Activated naive CD4-positive, alpha-beta T cell (primary cell): ENCODE data around the gene DDN.

ENCODE experiments used
- DNase-seq, 4 experiments: peaks; one replicate each; lab custom pipeline; 2025; lab: John Stamatoyannopoulos, UW

Gene DDN

DNA sequence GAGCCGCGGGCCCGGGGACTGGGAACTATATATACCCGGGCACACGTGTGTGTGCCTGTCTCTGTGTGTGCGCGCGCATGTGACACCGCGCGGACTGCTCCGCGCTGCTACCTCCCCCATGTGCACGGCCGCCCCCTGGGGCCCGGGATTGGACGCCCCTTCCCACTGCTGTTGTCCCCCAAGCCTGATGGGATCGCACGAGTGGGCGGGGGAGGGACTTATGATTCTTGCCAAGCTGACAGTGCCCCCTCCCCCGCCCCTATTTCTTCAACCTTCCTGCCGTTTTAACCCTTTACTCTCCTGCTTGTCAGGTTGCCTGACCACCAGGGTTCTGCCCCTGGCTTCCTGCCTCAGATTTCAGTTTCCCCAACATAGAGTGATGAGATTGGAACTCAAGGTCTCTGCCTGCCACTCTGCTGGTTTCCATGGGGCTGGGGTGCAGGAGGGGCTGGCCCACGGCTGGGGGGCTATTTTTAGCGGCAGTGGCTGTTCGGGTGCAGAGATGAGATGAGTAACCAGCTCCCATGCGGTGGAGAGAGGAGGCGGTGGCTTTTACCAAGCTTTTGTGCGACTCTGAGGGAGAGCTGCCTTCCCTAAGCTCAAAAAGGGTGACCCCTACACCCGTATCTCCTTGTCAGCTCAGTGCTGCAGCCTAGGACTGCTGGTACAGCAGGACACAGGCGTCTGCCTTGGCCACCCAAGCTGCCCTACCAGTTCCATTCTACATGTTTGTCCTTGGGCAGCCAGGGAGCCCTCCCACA lies at the start of gene DDN:
Gene DDN (minus strand): TSS at position 5 of the 761 bp plus-strand sequence. CDS start 88 bp downstream, outside the sequence.
- peak in 2 of 4 experiments; percentile 11 to 25 for DNase-seq

- no peak for DNase-seq
Measured at GRCh38 chr12:49048953-49049352, 49.8 kb upstream of the DDN start.

GRCh38 chr12:49046129-49046895 lies 47.1 kb upstream of the DDN start:
- no peak for DNase-seq

DNA sequence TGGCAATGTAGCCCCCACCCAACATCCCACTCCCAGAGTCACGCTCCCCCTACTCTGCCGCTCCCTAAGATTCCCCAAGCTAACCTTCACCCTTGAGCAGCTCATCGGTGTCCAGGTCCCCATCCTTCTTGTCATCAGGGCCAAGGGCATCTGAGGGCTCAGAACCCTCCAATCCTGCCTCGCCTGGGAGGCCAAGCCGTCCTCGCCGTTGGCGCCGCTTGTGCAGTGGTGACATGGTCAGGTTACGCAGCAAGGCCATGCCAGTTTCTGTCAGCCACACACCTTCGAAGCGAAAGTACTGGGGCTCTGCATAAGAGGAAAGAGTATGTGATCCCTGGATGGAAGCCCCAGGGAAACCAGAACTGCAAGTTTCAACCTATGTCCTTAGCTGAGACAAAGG lies 45.5 kb upstream of the DDN start:
- no peak for DNase-seq

DNA sequence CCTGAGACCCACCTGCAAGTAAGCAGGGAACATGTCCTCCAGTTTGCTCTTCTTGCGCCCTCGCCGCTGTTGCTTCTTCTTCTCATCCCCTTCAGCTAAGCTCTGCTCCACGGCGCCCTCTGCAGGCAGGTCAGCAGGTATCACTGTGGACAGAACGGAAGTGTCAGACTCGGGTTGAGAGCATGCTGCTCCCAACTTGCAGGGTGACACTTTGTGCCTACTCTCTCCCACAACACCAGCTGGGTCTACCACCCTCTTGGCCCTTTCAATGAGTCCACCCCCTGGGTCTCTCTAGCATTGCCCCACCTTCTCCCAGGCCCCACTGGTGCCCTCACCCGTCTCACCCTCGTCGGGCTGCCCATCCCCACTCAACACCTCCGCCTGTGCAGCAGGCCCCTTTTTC lies 44.7 kb upstream of the DDN start:
- peak; percentile 30 to 77 (median 69) for DNase-seq

GRCh38 chr12:49043241-49043640 lies 44.1 kb upstream of the DDN start:
- no peak for DNase-seq

- no peak for DNase-seq
Measured at GRCh38 chr12:49041881-49042484, 42.8 kb upstream of the DDN start.

- no peak for DNase-seq
Measured at GRCh38 chr12:49041036-49041880, 42.1 kb upstream of the DDN start.

DNA sequence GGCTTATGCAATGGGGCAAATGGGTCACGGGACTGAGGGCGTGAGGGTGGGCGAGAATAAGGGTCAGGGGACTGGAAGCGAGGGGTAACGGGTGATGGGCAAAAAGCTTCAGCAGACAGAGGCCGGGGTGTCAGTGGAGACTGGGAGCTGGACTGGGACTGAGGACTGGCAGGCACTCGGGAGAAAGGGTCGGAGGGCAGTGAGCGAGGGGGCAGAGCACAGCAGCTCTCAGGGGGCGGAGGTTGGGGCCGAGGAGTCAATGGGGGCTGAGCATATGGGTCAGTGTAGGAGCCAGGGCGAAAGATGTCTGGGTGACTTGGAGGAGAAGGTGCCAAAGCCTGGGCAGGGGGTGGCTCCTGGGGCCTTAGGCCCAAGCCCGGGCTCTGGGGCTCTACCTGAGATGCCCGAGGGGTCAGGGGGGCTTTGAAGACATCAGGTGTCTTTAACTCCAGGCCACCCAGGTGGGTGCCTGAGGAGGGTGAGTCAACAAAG lies 41.2 kb upstream of the DDN start:
- DNase-seq: no peak

DNA sequence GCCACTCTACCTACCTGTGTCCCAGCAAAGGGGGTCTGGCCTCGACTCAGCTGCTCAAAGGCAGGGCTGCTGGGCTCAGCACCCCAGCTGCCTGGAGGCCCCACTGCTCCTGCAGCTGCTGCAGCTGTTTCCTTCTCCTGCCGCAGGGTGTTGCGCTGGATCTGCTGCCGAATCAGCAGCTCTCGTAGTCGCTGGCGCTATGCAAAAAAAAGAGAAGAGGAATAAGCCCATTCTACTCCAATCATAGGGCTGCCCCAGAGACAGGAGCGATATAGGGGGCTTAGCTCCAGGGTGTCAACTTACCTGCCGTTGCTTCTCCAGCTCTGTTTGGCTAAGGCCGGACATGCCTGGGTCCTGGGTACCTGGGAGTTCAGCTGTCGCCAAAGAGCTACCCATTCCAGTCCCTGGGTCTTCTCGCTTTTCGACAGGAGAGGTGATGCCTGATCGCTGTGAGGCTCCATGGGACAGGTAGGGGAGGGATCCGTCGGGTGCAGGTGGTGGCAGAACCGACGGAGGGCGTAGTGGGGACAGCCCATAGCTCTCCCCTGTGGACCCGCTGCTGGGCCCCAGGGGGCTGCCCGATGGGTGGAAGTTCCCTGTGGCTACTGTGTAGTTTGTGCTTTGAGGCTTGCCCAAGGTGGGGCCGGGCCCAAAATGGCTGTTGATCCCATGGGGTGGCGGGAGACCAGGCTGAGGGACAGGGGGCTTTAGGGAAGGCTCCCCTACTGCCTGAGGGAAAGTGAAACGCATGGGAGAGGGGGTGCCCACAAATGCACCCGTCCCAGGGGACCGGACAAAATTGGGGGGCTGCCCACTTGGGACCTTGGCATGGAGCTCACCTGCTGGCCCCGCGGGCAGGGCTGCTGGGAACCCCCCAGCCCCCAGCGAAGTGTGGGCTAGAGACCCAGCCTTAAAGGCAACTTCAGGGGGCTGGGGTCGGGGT lies 40.5 kb upstream of the DDN start:
- no peak for DNase-seq

GRCh38 chr12:49038291-49038955 lies 39.2 kb upstream of the DDN start:
- DNase-seq: no peak

- DNase-seq: no peak
Measured at GRCh38 chr12:49037947-49038237, 38.7 kb upstream of the DDN start.

DNA sequence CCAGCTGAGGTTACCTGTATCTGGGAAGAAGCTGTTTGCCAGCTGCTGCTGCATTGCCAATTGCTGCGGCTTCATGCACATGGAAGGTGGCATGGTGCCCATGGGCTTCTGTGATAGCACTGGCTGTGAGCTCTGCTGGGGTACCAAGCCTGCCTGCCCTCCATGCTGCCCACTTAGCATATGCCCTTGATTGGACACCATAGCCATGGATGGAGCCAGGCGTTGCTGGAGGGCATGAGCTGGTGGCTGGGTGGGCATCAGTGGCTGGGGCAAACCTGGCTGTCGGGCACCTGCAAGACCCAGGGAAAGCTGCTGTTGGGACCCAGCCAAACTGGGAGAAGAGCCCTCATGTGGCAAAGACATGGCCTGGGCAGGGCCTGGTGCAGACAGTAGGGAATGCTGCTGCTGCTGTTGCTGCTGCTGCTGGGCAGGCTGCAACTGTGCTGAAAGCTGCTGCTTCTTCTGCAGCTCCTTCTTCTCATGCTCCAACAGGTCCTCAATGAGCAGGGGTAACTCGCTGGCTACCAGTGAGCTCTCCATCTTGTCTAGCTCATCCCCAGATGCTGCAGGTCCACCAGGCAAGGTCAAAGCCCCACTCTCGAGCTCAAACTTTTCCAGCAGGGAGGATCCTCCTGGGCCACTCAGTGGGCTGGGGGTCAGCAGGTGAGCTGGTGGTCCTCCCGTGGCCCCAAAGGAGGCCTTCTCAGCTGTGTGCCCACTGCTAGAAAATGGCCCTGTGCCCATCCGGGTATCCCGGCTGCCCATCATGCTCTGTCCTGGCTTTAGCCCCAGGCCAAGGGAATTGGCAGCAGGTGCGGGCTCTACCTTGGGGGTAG lies 38.2 kb upstream of the DDN start:
- DNase-seq: no peak

- no peak for DNase-seq
Measured at GRCh38 chr12:49036029-49036428, 36.9 kb upstream of the DDN start.

GRCh38 chr12:49034286-49034622 lies 35.1 kb upstream of the DDN start:
- no peak for DNase-seq

DNA sequence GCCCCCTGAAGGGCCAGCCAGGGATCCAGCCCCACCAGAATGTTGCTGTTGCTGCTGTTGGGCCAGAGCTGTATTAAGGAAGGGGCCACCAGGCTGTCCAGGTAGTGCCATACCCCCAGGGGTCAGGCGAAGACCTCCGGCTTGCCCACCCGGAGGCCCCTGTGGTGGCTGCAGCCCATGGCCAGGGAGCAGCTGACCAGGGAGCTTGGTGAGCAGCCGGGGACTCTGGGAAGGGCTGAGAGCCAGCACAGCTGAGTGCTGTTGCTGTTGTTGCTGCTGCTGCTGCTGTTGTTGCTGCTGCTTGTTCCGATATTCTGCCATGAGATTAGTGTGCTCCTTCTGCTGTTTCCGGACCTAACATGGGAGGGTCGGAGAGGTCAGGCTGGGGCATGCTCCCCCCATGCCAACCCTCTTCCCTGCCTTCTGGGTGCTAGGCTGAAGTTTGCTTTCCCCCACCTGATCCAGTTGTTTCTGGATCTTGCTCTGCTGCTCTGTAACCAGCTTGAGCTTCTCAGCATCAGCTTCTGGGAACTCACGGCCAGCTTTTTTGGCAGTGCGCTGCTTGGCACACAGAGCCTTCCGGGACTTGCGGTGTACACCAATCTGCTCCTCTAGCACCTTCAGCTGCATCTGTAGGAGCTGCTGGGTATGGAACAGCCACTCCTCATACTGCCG lies 34.6 kb upstream of the DDN start:
- DNase-seq: no peak

GRCh38 chr12:49032679-49033447 lies 33.7 kb upstream of the DDN start:
- no peak for DNase-seq

GRCh38 chr12:49032276-49032675 lies 33.1 kb upstream of the DDN start:
- DNase-seq: no peak
